ENCODE data around the gene CRHR1. TPM values are rescaled to one million over a fixed set of nuclear protein-coding genes. Genes with fewer than 3 reads are reported as not detected.

The CRHR1 gene
- total RNA-seq, 2 experiments from 2014 or later: not detected

DNA sequence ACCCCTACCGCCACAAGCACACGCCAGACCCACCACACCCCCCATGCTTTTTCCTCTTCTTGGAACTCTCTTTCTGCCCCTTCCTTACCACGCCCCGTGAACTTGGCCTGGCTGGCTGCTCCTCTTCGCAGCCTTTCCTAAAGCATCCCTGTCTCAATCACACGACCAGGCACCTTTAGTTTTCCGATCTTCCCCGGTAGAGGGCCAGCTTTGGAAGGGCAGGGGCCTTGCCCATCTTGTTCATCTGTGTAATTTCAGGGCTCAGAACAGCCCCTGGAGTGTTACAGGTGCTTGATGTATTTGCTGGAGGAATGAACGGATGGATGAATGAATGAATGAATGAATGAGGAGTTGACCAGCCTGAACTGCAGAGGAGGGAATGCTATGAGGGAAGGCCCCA, 64.3 kb downstream of the CRHR1 start:
- ChIA-PET POLR2A (no interaction called here), CTCF (no interaction called here)
- Mint-ChIP-seq H3K4me1 (ENCODE audit: low read depth) (peaks cover 5% of the 10 kb centered on the region), H3K36me3 (ENCODE audit: low read depth) (no peaks in the 10 kb centered on the region), H3K9me3 (no peaks in the 10 kb centered on the region), H3K4me3 (no peak overlapping the region), H3K27ac (no peak overlapping the region), H3K27me3 (peaks cover 11% of the 10 kb centered on the region)
- intact Hi-C loops (cut with micrococcal nuclease): no loop called here
- ATAC-seq (no peak), DNase-seq (no peak)
- TF ChIP-seq CTCF (IDR thresholded peaks at IDR 0.05): no peak

- ChIA-PET POLR2A (no interaction called here), CTCF (interaction anchor here (1.3 to 1.5 kb wide), 2 partner anchors 17 to 76 kb away, joined by 3 read pairs; no protein-coding TSS in a partner anchor)
- TF ChIP-seq CTCF (IDR thresholded peaks at IDR 0.05): no peak
- no peak for ATAC-seq
- peaks cover 5% of the 10 kb centered on the region for H3K4me1 Mint-ChIP-seq (ENCODE audit: low read depth)
- intact Hi-C loops (cut with micrococcal nuclease): no loop called here
- H3K9me3 Mint-ChIP-seq: no peaks in the 10 kb centered on the region
- DNase-seq: no peak
- H3K4me3 Mint-ChIP-seq: no peak overlapping the region
- no peaks in the 10 kb centered on the region for H3K36me3 Mint-ChIP-seq (ENCODE audit: low read depth)
- peaks cover 11% of the 10 kb centered on the region for H3K27me3 Mint-ChIP-seq
- H3K27ac Mint-ChIP-seq: no peak overlapping the region
Observed at GRCh38 chr17:45848868-45849535, 64.9 kb downstream of the CRHR1 start.

GRCh38 chr17:45849536-45849990, 65.4 kb downstream of the CRHR1 start:
- DNase-seq (no peak), ATAC-seq (no peak)
- no peak for TF ChIP-seq CTCF (IDR thresholded peaks at IDR 0.05)
- intact Hi-C loops (cut with micrococcal nuclease): no loop called here
- no peaks in the 10 kb centered on the region for H3K36me3 Mint-ChIP-seq (ENCODE audit: low read depth)
- ChIA-PET POLR2A (no interaction called here), CTCF (interaction anchor here (1.3 to 1.5 kb wide), 2 partner anchors 18 to 76 kb away, joined by 3 read pairs; no protein-coding TSS in a partner anchor)
- H3K4me1 Mint-ChIP-seq (ENCODE audit: low read depth): peaks cover 5% of the 10 kb centered on the region
- H3K4me3 Mint-ChIP-seq: no peak overlapping the region
- H3K27ac Mint-ChIP-seq: no peak overlapping the region
- peaks cover 13% of the 10 kb centered on the region for H3K27me3 Mint-ChIP-seq
- no peaks in the 10 kb centered on the region for H3K9me3 Mint-ChIP-seq

GRCh38 chr17:45850011-45850410, 65.9 kb downstream of the CRHR1 start:
- ChIA-PET POLR2A (no interaction called here), CTCF (interaction anchor here (1.3 to 1.8 kb wide), 3 partner anchors 18 to 77 kb away, joined by 3 to 5 read pairs (median 3); no protein-coding TSS in a partner anchor)
- Mint-ChIP-seq H3K36me3 (ENCODE audit: low read depth) (no peaks in the 10 kb centered on the region), H3K4me1 (ENCODE audit: low read depth) (peaks cover 5% of the 10 kb centered on the region), H3K9me3 (no peaks in the 10 kb centered on the region), H3K27me3 (peaks cover 13% of the 10 kb centered on the region), H3K27ac (no peak overlapping the region), H3K4me3 (no peak overlapping the region)
- ATAC-seq (no peak), DNase-seq (no peak)
- intact Hi-C loops (cut with micrococcal nuclease): no loop called here
- TF ChIP-seq CTCF (IDR thresholded peaks at IDR 0.05): no peak

DNA sequence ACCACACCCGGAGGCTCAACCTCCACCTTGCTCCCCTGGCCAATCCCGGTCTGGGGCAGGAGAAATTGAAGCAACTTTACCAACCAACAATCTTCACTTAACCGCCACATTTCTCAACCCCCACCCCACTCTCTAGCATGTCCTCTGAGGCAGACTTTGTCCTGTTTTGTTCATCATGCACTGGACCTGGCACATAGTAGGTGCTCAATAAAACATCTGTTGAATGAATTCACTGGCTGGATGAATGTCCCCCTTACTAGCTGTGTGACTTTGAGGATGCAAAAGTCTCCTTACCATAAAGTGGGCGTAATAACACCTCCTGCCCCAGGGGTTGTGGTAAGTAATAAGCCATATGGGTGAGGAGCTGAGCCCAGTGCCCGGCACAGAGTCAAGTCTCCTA, 66.3 kb downstream of the CRHR1 start:
- no peak for ATAC-seq
- intact Hi-C loops (cut with micrococcal nuclease): no loop called here
- Mint-ChIP-seq H3K4me1 (ENCODE audit: low read depth) (peaks cover 5% of the 10 kb centered on the region), H3K36me3 (ENCODE audit: low read depth) (no peaks in the 10 kb centered on the region), H3K9me3 (no peaks in the 10 kb centered on the region), H3K27ac (no peak overlapping the region), H3K4me3 (no peak overlapping the region), H3K27me3 (peaks cover 13% of the 10 kb centered on the region)
- DNase-seq: no peak
- ChIA-PET CTCF (interaction anchor here (1.5 to 1.8 kb wide), 2 partner anchors 19 to 77 kb away, joined by 3 to 5 read pairs; no protein-coding TSS in a partner anchor), POLR2A (no interaction called here)
- no peak for TF ChIP-seq CTCF (IDR thresholded peaks at IDR 0.05)
